ENCODE data around the gene PIGN. TPM values are rescaled to one million over a fixed set of nuclear protein-coding genes. Genes with fewer than 3 reads are reported as not detected.
"Not testable (repeated sequence)": the region's sequence is repeated elsewhere in the genome, so short reads cannot be mapped to it uniquely, and the experiment has no call there.

The PIGN gene
- total RNA-seq, 2 donors from 2014 or later = 26.8 to 32.9 TPM

GRCh38 chr18:62054929-62055498, 131.8 kb downstream of the PIGN start:
- H3K36me3 Mint-ChIP-seq = peaks cover 31 to 35% of the 10 kb centered on the region in 2 donors
- ATAC-seq (no peak), DNase-seq (ENCODE audit: low spot score in 2 of 2) (no peak)
- H3K9me3 Mint-ChIP-seq = peaks cover 9 to 12% of the 10 kb centered on the region in 2 donors
- H3K27ac Mint-ChIP-seq = no peak overlapping the region

GRCh38 chr18:62048279-62048678, 138.6 kb downstream of the PIGN start:
- no peak for DNase-seq (ENCODE audit: low spot score in 2 of 2)
- Mint-ChIP-seq H3K27ac (no peak overlapping the region), H3K36me3 (peaks cover 21 to 25% of the 10 kb centered on the region in 2 donors), H3K9me3 (peaks cover 4 to 5% of the 10 kb centered on the region in 2 donors)
- ATAC-seq = no peak

GRCh38 chr18:62045316-62045715, 141.5 kb downstream of the PIGN start:
- ATAC-seq = no peak
- Mint-ChIP-seq H3K36me3 (peaks cover 9 to 12% of the 10 kb centered on the region in 2 donors), H3K9me3 (no peaks in the 10 kb centered on the region), H3K27ac (no peak overlapping the region)
- DNase-seq (ENCODE audit: low spot score in 2 of 2) = no peak

- Mint-ChIP-seq H3K27ac (no peak overlapping the region), H3K36me3 (peaks cover 9 to 12% of the 10 kb centered on the region in 2 donors), H3K9me3 (no peaks in the 10 kb centered on the region)
- ATAC-seq (no peak), DNase-seq (ENCODE audit: low spot score in 2 of 2) (no peak)
These were observed 142.3 kb downstream of the PIGN start for GRCh38 chr18:62044490-62045000.

- Mint-ChIP-seq H3K36me3 (no peaks in the 10 kb centered on the region), H3K27ac (no peak overlapping the region), H3K9me3 (no peaks in the 10 kb centered on the region)
- no peak for DNase-seq (ENCODE audit: low spot score in 2 of 2)
- ATAC-seq = no peak
These were observed 148.7 kb downstream of the PIGN start for GRCh38 chr18:62037989-62038778.

GRCh38 chr18:62037012-62037742, 149.7 kb downstream of the PIGN start:
- no peak for ATAC-seq
- DNase-seq (ENCODE audit: low spot score in 2 of 2) = no peak
- no peaks in the 10 kb centered on the region for H3K36me3 Mint-ChIP-seq
- H3K27ac Mint-ChIP-seq = no peak overlapping the region
- no peaks in the 10 kb centered on the region for H3K9me3 Mint-ChIP-seq

- H3K27ac Mint-ChIP-seq; ATAC-seq; H3K9me3 Mint-ChIP-seq; DNase-seq (ENCODE audit: low spot score in 2 of 2); H3K36me3 Mint-ChIP-seq: not testable (repeated sequence)
These were observed 152.6 kb downstream of the PIGN start for GRCh38 chr18:62034286-62034685.

GRCh38 chr18:62033756-62034155, 153.1 kb downstream of the PIGN start:
- H3K9me3 Mint-ChIP-seq = peaks cover 0 to 4% of the 10 kb centered on the region in 2 donors
- no peak for ATAC-seq

GRCh38 chr18:62033207-62033606, 153.6 kb downstream of the PIGN start:
- no peak for DNase-seq (ENCODE audit: low spot score in 2 of 2)
- no peaks in the 10 kb centered on the region for H3K36me3 Mint-ChIP-seq
- H3K9me3 Mint-ChIP-seq = peaks cover 0 to 4% of the 10 kb centered on the region in 2 donors
- no peak overlapping the region for H3K27ac Mint-ChIP-seq
- ATAC-seq = peak in 1 of 2 donors; percentile 52

More at GRCh38 chr18:62033756-62034155, 153.1 kb downstream of the PIGN start:
- Mint-ChIP-seq H3K36me3 (no peaks in the 10 kb centered on the region), H3K27ac (no peak overlapping the region)
- DNase-seq (ENCODE audit: low spot score in 2 of 2) = no peak

- DNase-seq (ENCODE audit: low spot score in 2 of 2) (no peak), ATAC-seq (no peak)
- peaks cover 0 to 4% of the 10 kb centered on the region in 2 donors for H3K9me3 Mint-ChIP-seq
- no peaks in the 10 kb centered on the region for H3K36me3 Mint-ChIP-seq
- H3K27ac Mint-ChIP-seq = no peak overlapping the region
These were observed 156.5 kb downstream of the PIGN start for GRCh38 chr18:62030091-62030985.

- no peak for DNase-seq (ENCODE audit: low spot score in 2 of 2)
- no peak overlapping the region for H3K27ac Mint-ChIP-seq
- peaks cover 0 to 4% of the 10 kb centered on the region in 2 donors for H3K9me3 Mint-ChIP-seq
- H3K36me3 Mint-ChIP-seq = no peaks in the 10 kb centered on the region
- no peak for ATAC-seq
These were observed 158.1 kb downstream of the PIGN start for GRCh38 chr18:62028715-62029114.

- H3K36me3 Mint-ChIP-seq = no peaks in the 10 kb centered on the region
- no peak for ATAC-seq
- no peak for DNase-seq (ENCODE audit: low spot score in 2 of 2)
- no peak overlapping the region for H3K27ac Mint-ChIP-seq
- peaks cover 0 to 4% of the 10 kb centered on the region in 2 donors for H3K9me3 Mint-ChIP-seq
These were observed 158.8 kb downstream of the PIGN start for GRCh38 chr18:62027914-62028520.

- no peak for ATAC-seq
- Mint-ChIP-seq H3K9me3 (peaks cover 0 to 4% of the 10 kb centered on the region in 2 donors), H3K36me3 (no peaks in the 10 kb centered on the region), H3K27ac (no peak overlapping the region)
- no peak for DNase-seq (ENCODE audit: low spot score in 2 of 2)
These were observed 160.3 kb downstream of the PIGN start for GRCh38 chr18:62026586-62026985.

GRCh38 chr18:62024983-62025382, 161.9 kb downstream of the PIGN start:
- H3K9me3 Mint-ChIP-seq = no peaks in the 10 kb centered on the region
- DNase-seq (ENCODE audit: low spot score in 2 of 2) (no peak), ATAC-seq (no peak)
- no peak overlapping the region for H3K27ac Mint-ChIP-seq
- no peaks in the 10 kb centered on the region for H3K36me3 Mint-ChIP-seq

GRCh38 chr18:62023536-62023935, 163.3 kb downstream of the PIGN start:
- no peaks in the 10 kb centered on the region for H3K9me3 Mint-ChIP-seq
- no peak overlapping the region for H3K27ac Mint-ChIP-seq
- ATAC-seq (no peak), DNase-seq (ENCODE audit: low spot score in 2 of 2) (no peak)
- no peaks in the 10 kb centered on the region for H3K36me3 Mint-ChIP-seq

- ATAC-seq = no peak
- no peaks in the 10 kb centered on the region for H3K9me3 Mint-ChIP-seq
- H3K36me3 Mint-ChIP-seq = no peaks in the 10 kb centered on the region
- DNase-seq (ENCODE audit: low spot score in 2 of 2) = no peak
- no peak overlapping the region for H3K27ac Mint-ChIP-seq
These were observed 168.2 kb downstream of the PIGN start for GRCh38 chr18:62018759-62019041.
